HepG2 (cell line): ENCODE data around the gene TMEM170B. TPM values are rescaled to one million over a fixed set of nuclear protein-coding genes. Genes with fewer than 3 reads are reported as not detected.
A peak's percentile ranks its signal among the peaks of the same experiment; 100 is the strongest.

ENCODE experiments used
- ARID3A ChIP-seq: IDR thresholded peaks from 2 replicates; pipeline ENCODE4 v1.6.1; 2012; ENCODE audit warnings: low read depth, low read length, improper control_type of control experiment
- ELF1 ChIP-seq: sonication (generic); formaldehyde crosslinking; IDR thresholded peaks from 2 replicates; pipeline ENCODE4 v1.4.0; 2020; ENCODE audit warnings: missing genetic modification reagents
- FOXK1 ChIP-seq: sonication (generic); formaldehyde crosslinking; IDR thresholded peaks from 2 replicates; pipeline ENCODE4 v1.4.0; 2020; ENCODE audit warnings: low read depth, missing genetic modification reagents, borderline replicate concordance
- GATAD2A ChIP-seq: IDR thresholded peaks from 2 replicates; pipeline ENCODE4 v1.6.1; 2016
- HIVEP1 ChIP-seq: sonication (generic); formaldehyde crosslinking; IDR thresholded peaks from 2 replicates; pipeline ENCODE4 v1.4.0; 2020; ENCODE audit warnings: mild to moderate bottlenecking, missing genetic modification reagents
- IRF2 ChIP-seq: IDR thresholded peaks from 2 replicates; pipeline ENCODE4 v1.6.1; 2018; ENCODE audit warnings: missing genetic modification reagents, missing compliant biosample characterization
- JUN ChIP-seq: sonication (generic); formaldehyde crosslinking; IDR thresholded peaks from 2 replicates; pipeline ENCODE4 v1.4.0; 2020; ENCODE audit warnings: mild to moderate bottlenecking, missing genetic modification reagents
- KAT8 ChIP-seq: IDR thresholded peaks from 2 replicates; pipeline ENCODE4 v1.6.1; 2016; ENCODE audit warnings: missing genetic modification reagents, missing compliant biosample characterization
- KDM6A ChIP-seq: IDR thresholded peaks from 2 replicates; pipeline ENCODE4 v1.6.1; 2016; ENCODE audit warnings: low read depth
- MIXL1 ChIP-seq: IDR thresholded peaks from 2 replicates; pipeline ENCODE4 v1.6.1; 2016
- NFKBIZ ChIP-seq: IDR thresholded peaks from 2 replicates; pipeline ENCODE4 v1.6.1; 2018; ENCODE audit warnings: missing genetic modification reagents, missing compliant biosample characterization
- ONECUT2 ChIP-seq: sonication (generic); formaldehyde crosslinking; IDR thresholded peaks from 2 replicates; pipeline ENCODE4 v1.4.0; 2020; ENCODE audit warnings: missing genetic modification reagents
- POLR2A ChIP-seq, 2 experiments: IDR thresholded peaks; 2 replicates each; pipeline ENCODE4 v1.6.1; 2011; ENCODE audit warnings: low read depth in 2 of 2, low read length in 2 of 2, mild to moderate bottlenecking in 1 of 2, moderate library complexity in 1 of 2; ENCODE audit not compliant: insufficient read depth in 1 of 2
- PREB ChIP-seq: sonication (generic); formaldehyde crosslinking; IDR thresholded peaks from 2 replicates; pipeline ENCODE4 v1.4.0; 2020; ENCODE audit warnings: missing genetic modification reagents
- SNAPC2 ChIP-seq: sonication (generic); formaldehyde crosslinking; IDR thresholded peaks from 2 replicates; pipeline ENCODE4 v1.8.1; 2022; ENCODE audit warnings: mild to moderate bottlenecking, missing genetic modification reagents
- SOX13 ChIP-seq, 3 experiments: fragments of 450-650 bp in 1 of 3; sonication (generic) in 1 of 3; formaldehyde crosslinking in 1 of 3; IDR thresholded peaks in 2 of 3; conservative IDR thresholded peaks in 1 of 3; 2 replicates each; pipeline versions ENCODE4 v1.5.0 to v1.6.1; 2016 to 2020; ENCODE audit warnings: antibody characterized with exemption in 1 of 3, mild to moderate bottlenecking in 1 of 3, missing compliant biosample characterization in 1 of 3, missing genetic modification reagents in 1 of 3, moderate library complexity in 1 of 3
- STAG1 ChIP-seq: sonication (generic); formaldehyde crosslinking; IDR thresholded peaks from 2 replicates; pipeline ENCODE4 v1.4.0; 2020; ENCODE audit warnings: missing genetic modification reagents
- YEATS2 ChIP-seq: sonication (generic); formaldehyde crosslinking; IDR thresholded peaks from 2 replicates; pipeline ENCODE4 v1.4.0; 2020; ENCODE audit warnings: missing genetic modification reagents, borderline replicate concordance
- ZKSCAN8 ChIP-seq: IDR thresholded peaks from 2 replicates; pipeline ENCODE4 v1.6.1; 2016; ENCODE audit warnings: borderline replicate concordance, missing genetic modification reagents, missing compliant biosample characterization
- ZNF124 ChIP-seq: sonication (generic); formaldehyde crosslinking; IDR thresholded peaks from 2 replicates; pipeline ENCODE4 v1.4.0; 2020; ENCODE audit warnings: missing genetic modification reagents
- ZNF839 ChIP-seq: sonication (generic); formaldehyde crosslinking; IDR thresholded peaks from 2 replicates; pipeline ENCODE4 v1.4.0; 2020; ENCODE audit warnings: missing genetic modification reagents, mild to moderate bottlenecking, borderline replicate concordance
- polyA plus RNA-seq, 8 experiments: library from polyadenylated mRNA; depleted of rRNA in 3 of 8; stranded (reverse) in 7 of 8; unstranded in 1 of 8; fragments of >200 nt; fragmentation: Illumina TruSeq in 4 of 8; extraction: Trizol in 4 of 8; gene quantifications; 2 replicates each; pipeline versions ENCODE4 v1.2.1 to v1.2.3, GENCODE V29; 2011 to 2016; ENCODE audit warnings: low read depth in 4 of 8, missing spikeins in 1 of 8, mixed read lengths in 1 of 8; ENCODE audit not compliant: insufficient read depth in 1 of 8
- total RNA-seq, 5 experiments: library from RNA; depleted of rRNA; stranded (reverse); fragments of >200 nt; fragmentation: Illumina TruSeq; extraction: Trizol; gene quantifications; 2 replicates each; pipeline ENCODE4 v1.2.3, GENCODE V29; 2016; ENCODE audit warnings: low read depth in 1 of 5
- TF ChIP-seq, protein P1 (sequence below): sonication (generic); formaldehyde crosslinking; IDR thresholded peaks from 2 replicates; pipeline ENCODE4 v1.4.0; 2020; ENCODE audit warnings: missing genetic modification reagents
- TF ChIP-seq, protein P2 (sequence below): sonication (generic); formaldehyde crosslinking; IDR thresholded peaks from 2 replicates; pipeline ENCODE4 v1.4.0; 2020; ENCODE audit warnings: missing genetic modification reagents
- TF ChIP-seq, protein P3 (sequence below): sonication (generic); formaldehyde crosslinking; IDR thresholded peaks from 2 replicates; pipeline ENCODE4 v1.8.1; 2023; ENCODE audit warnings: mild to moderate bottlenecking, missing genetic modification reagents
- TF ChIP-seq, protein P4 (sequence below): sonication (generic); formaldehyde crosslinking; IDR thresholded peaks from 2 replicates; pipeline ENCODE4 v1.4.0; 2020; ENCODE audit warnings: mild to moderate bottlenecking, missing genetic modification reagents

Gene TMEM170B
- total and polyA plus RNA-seq, 2 of the 13 experiments (the other 11 are each of a cell fraction or from before 2014, with no cell fraction given), result 3.3 to 9.4 TPM

GRCh38 chr6:11496152-11497060, 41.1 kb upstream of the TMEM170B start (continued):
- TF ChIP-seq, protein P1, sequence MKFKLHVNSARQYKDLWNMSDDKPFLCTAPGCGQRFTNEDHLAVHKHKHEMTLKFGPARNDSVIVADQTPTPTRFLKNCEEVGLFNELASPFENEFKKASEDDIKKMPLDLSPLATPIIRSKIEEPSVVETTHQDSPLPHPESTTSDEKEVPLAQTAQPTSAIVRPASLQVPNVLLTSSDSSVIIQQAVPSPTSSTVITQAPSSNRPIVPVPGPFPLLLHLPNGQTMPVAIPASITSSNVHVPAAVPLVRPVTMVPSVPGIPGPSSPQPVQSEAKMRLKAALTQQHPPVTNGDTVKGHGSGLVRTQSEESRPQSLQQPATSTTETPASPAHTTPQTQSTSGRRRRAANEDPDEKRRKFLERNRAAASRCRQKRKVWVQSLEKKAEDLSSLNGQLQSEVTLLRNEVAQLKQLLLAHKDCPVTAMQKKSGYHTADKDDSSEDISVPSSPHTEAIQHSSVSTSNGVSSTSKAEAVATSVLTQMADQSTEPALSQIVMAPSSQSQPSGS (CRISPR knock-in tag), result peak; percentile 78; the same call in 1 of the 2 replicates
- TF ChIP-seq YEATS2 (CRISPR knock-in tag) (peak; percentile 79; the same call in 1 of the 2 replicates), SOX13 (IDR thresholded peaks at IDR 0.05) (no peak), SOX13 (CRISPR knock-in tag; conservative IDR thresholded peaks at IDR 0.05 in 1 of 2, IDR thresholded peaks at IDR 0.05 in 1 of 2) (peak in 1 of 2 experiments; percentile 38; a peak in 1 of 4 replicates), HIVEP1 (CRISPR knock-in tag) (no peak), ZKSCAN8 (CRISPR knock-in tag) (peak; percentile 51; the same call in 1 of the 2 replicates), GATAD2A (CRISPR knock-in tag) (peak; percentile 83), SNAPC2 (CRISPR knock-in tag) (no peak), IRF2 (peak; percentile 82), KAT8 (CRISPR knock-in tag) (peak; percentile 78), FOXK1 (CRISPR knock-in tag) (0 out of 2 replicates have a peak, but pooled peaks have one; percentile 45), PREB (CRISPR knock-in tag) (no peak), MIXL1 (CRISPR knock-in tag) (peak; percentile 94), ELF1 (peak; percentile 30), ARID3A (peak; percentile 100), ZNF124 (CRISPR knock-in tag) (peak; percentile 77; the same call in 1 of the 2 replicates), KDM6A (no peak), POLR2A (IDR thresholded peaks at IDR 0.05; ENCODE audit: insufficient read depth in 1 of 2, low read depth in 2 of 2, low read length in 2 of 2) (no peak), JUN (CRISPR knock-in tag) (no peak), STAG1 (CRISPR knock-in tag) (peak; percentile 100), ZNF839 (CRISPR knock-in tag) (no peak), ONECUT2 (no peak), NFKBIZ (CRISPR knock-in tag) (peak; percentile 43; the same call in 1 of the 2 replicates)
- TF ChIP-seq, protein P2, sequence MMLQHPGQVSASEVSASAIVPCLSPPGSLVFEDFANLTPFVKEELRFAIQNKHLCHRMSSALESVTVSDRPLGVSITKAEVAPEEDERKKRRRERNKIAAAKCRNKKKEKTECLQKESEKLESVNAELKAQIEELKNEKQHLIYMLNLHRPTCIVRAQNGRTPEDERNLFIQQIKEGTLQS (CRISPR knock-in tag), result no peak
- TF ChIP-seq, protein P3, sequence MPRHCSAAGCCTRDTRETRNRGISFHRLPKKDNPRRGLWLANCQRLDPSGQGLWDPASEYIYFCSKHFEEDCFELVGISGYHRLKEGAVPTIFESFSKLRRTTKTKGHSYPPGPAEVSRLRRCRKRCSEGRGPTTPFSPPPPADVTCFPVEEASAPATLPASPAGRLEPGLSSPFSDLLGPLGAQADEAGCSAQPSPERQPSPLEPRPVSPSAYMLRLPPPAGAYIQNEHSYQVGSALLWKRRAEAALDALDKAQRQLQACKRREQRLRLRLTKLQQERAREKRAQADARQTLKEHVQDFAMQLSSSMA, result no peak
- TF ChIP-seq, protein P4, sequence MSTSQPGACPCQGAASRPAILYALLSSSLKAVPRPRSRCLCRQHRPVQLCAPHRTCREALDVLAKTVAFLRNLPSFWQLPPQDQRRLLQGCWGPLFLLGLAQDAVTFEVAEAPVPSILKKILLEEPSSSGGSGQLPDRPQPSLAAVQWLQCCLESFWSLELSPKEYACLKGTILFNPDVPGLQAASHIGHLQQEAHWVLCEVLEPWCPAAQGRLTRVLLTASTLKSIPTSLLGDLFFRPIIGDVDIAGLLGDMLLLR (CRISPR knock-in tag), result no peak
